NCI-H2227 (cell line): ENCODE measurements around the gene APCDD1.
"Not testable (repeated sequence)": the region's sequence is repeated elsewhere in the genome, so short reads cannot be mapped to it uniquely, and the experiment has no call there.

Experiments
- DNase-seq: peaks from one replicate; lab custom pipeline; 2025; ENCODE audit not compliant: unreplicated experiment; lab: John Stamatoyannopoulos, UW

APCDD1 gene

DNA sequence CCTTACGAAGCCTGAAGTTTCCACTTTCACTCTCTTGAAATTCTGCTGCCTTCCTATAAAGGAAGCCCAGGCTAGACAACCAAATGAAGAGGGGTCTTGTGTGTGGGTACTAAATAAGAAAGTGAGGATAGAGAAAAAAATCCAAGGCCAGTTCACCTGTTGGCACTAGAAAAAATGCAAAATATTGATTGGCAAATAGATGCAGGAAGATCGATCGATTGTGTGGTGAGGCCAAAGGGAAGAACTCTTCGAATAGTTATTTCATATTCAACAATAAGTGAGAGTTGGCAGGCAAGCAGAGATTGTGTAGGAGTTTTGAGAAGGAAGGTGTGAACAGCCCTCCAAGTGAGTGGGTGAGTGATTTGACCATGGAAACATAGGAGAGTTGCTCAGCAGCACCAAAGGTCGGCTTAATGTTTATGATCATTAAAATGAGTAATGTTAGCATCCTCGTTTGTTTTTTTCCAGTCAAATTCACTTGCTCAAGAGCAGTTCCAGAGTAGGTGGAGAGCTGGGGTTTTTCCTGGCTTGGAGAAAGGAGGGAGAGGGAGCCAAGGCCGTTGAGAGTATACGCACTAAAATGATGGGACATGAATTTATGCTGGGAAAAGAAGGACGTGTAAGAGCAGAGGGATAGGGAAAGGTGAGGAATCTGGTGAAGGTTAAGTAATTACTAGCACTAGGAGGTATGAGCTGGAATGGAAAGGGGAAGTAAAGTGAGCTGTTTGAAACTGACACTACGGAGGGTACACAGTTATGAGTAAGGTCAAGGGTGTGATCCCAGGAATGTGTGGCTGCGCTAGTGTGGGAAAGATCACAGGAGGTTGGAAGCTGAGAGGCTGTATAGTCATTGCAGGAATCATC is 70.3 kb downstream of the APCDD1 start:
- no peak for DNase-seq

GRCh38 chr18:10525371-10525691 is 70.9 kb downstream of the APCDD1 start:
- no peak for DNase-seq

- peak; percentile 98 for DNase-seq
Observed at GRCh38 chr18:10525697-10526560, 71.5 kb downstream of the APCDD1 start, which contains the start of gene NAPG. Gene NAPG, plus strand, starts transcription at chr18:10526027. Its CDS starts 76 bp downstream, at chr18:10526103.

DNA sequence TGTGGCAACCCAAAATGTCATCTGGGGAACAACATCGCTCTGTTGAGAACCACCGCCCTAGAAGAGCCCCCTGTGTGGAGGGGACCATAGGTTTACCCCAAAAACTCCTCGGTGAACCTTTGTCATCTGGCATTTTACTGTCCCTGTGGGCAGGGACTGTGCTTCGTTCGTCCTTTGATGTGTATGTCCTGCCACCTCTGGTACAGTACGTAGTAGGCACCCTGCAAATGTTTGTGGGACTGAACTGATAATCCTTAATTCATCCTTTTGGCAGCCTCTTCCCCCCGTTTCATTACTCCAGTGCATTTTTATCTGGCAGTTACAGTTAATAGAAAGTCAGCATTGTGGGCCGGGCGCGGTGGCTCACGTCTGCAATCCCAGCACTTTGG is 72.1 kb downstream of the APCDD1 start:
- DNase-seq: no peak

- no peak for DNase-seq
Observed at GRCh38 chr18:10528439-10528838, 74.0 kb downstream of the APCDD1 start.

DNA sequence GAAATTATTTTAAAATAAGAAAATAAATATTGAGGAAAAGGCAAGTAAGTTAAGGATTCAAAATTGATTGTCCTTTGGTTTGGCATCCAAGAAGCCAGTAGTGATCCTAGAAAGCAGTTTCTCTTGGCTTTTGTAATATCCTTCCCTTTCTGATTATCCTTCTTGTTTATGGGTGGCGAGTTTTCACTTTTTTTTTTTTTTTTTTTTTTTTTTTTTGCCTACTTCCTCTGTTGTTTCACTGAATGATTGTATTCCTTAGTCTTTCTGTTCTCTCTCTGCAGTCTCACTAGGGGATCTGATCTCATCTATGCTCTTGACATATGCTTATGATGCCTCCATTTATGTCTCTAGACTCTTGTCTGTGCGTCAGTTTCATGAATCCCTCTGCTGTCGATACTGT is 75.6 kb downstream of the APCDD1 start:
- DNase-seq: no peak

GRCh38 chr18:10530852-10531251 is 76.4 kb downstream of the APCDD1 start:
- no peak for DNase-seq

DNA sequence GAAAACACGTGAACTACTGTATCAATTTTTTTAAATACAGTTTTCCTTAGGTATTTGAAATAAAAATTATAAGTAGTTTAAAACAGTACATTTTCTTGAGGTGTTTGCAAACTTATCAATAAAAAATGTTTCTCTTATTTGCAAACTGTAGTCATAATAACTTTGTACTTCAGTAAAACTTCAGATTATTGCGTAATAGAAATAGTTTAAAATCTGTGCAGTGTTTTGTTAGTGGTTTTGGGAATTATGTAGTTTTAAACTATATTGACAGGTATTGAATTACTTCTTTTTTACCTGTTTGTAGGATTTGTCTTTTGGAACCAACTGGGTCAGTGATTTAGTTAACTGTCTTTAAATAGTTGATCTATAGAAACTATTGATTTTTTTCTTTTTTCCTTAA is 78.7 kb downstream of the APCDD1 start:
- no peak for DNase-seq

DNA sequence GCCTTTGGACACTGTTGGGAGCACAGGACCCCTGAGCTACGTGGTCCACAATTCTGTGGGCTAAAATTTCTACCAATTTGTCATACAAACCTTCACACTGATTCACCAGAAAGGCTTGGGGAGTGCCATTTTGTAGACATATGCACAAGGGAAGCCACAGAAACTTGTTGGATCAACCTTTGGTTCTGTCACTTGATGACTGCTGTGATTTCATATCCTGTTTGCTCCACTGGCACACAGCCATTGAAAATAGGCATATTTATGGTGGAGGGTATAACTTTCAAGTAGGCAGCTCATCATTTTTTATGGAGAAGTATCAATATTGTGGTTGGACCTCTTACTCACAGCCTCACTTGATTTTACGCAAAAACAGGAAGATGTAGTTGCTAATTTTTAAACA is 81.8 kb downstream of the APCDD1 start:
- no peak for DNase-seq

- no peak for DNase-seq
Observed at GRCh38 chr18:10537765-10538164, 83.3 kb downstream of the APCDD1 start.

GRCh38 chr18:10539124-10539523 is 84.7 kb downstream of the APCDD1 start:
- DNase-seq: not testable (repeated sequence)
